SK-N-SH treated with all-trans-retinoic acid at 6 μM for 48 hours (cell line): ENCODE measurements around the gene COL7A1.
A peak's percentile ranks its signal among the peaks of the same experiment; 100 is the strongest.

ENCODE experiments used
- ATAC-seq: fragments of 200-7000 bp; cut with Tn5 transposase; 3 replicates; pipeline ENCODE4 v1.9.1; 2020; ENCODE audit warnings: mild to moderate bottlenecking, moderate library complexity
- ARNTL ChIP-seq: fragments of 450-650 bp; formaldehyde crosslinking; IDR thresholded peaks from 2 replicates; pipeline ENCODE4 v1.5.0; 2020; ENCODE audit warnings: low read depth, mild to moderate bottlenecking, moderate library complexity, borderline replicate concordance
- BACH2 ChIP-seq: fragments of 250-450 bp; sonication (Bioruptor Pico); IDR thresholded peaks from 2 replicates; pipeline ENCODE4 v1.9.0; 2021; ENCODE audit warnings: mild to moderate bottlenecking, borderline replicate concordance
- CREB5 ChIP-seq: fragments of 250-450 bp; sonication (Bioruptor Pico); IDR thresholded peaks from 2 replicates; pipeline ENCODE4 v1.5.1; 2020; ENCODE audit warnings: low read depth, mild to moderate bottlenecking, moderate library complexity
- CSDC2 ChIP-seq: fragments of 250-450 bp; sonication (Bioruptor Pico); IDR thresholded peaks from 2 replicates; pipeline ENCODE4 v1.5.0; 2020; ENCODE audit warnings: mild to moderate bottlenecking, moderate library complexity
- CSRNP3 ChIP-seq: fragments of 250-450 bp; sonication (Bioruptor Pico); IDR thresholded peaks from 2 replicates; pipeline ENCODE4 v1.5.1; 2021; ENCODE audit warnings: mild to moderate bottlenecking, moderate library complexity
- ESRRG ChIP-seq: fragments of 250-450 bp; sonication (Bioruptor Pico); IDR thresholded peaks from 2 replicates; pipeline ENCODE4 v1.6.1; 2021; ENCODE audit warnings: mild to moderate bottlenecking
- GLIS3 ChIP-seq: fragments of 250-450 bp; sonication (Bioruptor Pico); IDR thresholded peaks from 2 replicates; pipeline ENCODE4 v1.5.0; 2020; ENCODE audit warnings: mild to moderate bottlenecking, moderate library complexity
- ISL1 ChIP-seq: fragments of 250-450 bp; sonication (Bioruptor Pico); IDR thresholded peaks from 2 replicates; pipeline ENCODE4 v2.1.2; 2022; ENCODE audit warnings: mild to moderate bottlenecking, moderate library complexity
- PATZ1 ChIP-seq: fragments of 250-450 bp; sonication (Bioruptor Pico); IDR thresholded peaks from 2 replicates; pipeline ENCODE4 v1.8.0; 2020; ENCODE audit warnings: mild to moderate bottlenecking, moderate library complexity, borderline replicate concordance
- POU6F1 ChIP-seq: fragments of 250-450 bp; sonication (Bioruptor Pico); IDR thresholded peaks from 2 replicates; pipeline ENCODE4 v1.8.0; 2021; ENCODE audit warnings: low read depth, mild to moderate bottlenecking, moderate library complexity, borderline replicate concordance
- PPARA ChIP-seq: fragments of 250-450 bp; sonication (Bioruptor Pico); IDR thresholded peaks from 2 replicates; pipeline ENCODE4 v1.5.0; 2020; ENCODE audit warnings: mild to moderate bottlenecking, borderline replicate concordance
- SNAI2 ChIP-seq: fragments of 250-450 bp; sonication (Bioruptor Pico); IDR thresholded peaks from 2 replicates; pipeline ENCODE4 v1.5.0; 2020; ENCODE audit warnings: mild to moderate bottlenecking, moderate library complexity
- TCF4 ChIP-seq: fragments of 250-450 bp; sonication (Bioruptor Pico); IDR thresholded peaks from 2 replicates; pipeline ENCODE4 v1.8.0; 2021; ENCODE audit warnings: mild to moderate bottlenecking, moderate library complexity, borderline replicate concordance
- TOX ChIP-seq: fragments of 250-450 bp; sonication (Bioruptor Pico); IDR thresholded peaks from 2 replicates; pipeline ENCODE4 v1.8.0; 2021; ENCODE audit warnings: mild to moderate bottlenecking, moderate library complexity, borderline replicate concordance
- TSHZ2 ChIP-seq: fragments of 250-450 bp; sonication (Bioruptor Pico); IDR thresholded peaks from 2 replicates; pipeline ENCODE4 v1.5.0; 2020; ENCODE audit warnings: mild to moderate bottlenecking, moderate library complexity
- ZC3H10 ChIP-seq: fragments of 250-450 bp; sonication (Bioruptor Pico); IDR thresholded peaks from 2 replicates; pipeline ENCODE4 v1.5.1; 2021; ENCODE audit warnings: mild to moderate bottlenecking, moderate library complexity
- ZFP3 ChIP-seq: fragments of 250-450 bp; sonication (Bioruptor Pico); IDR thresholded peaks from 2 replicates; pipeline ENCODE4 v1.5.0; 2020; ENCODE audit warnings: mild to moderate bottlenecking, moderate library complexity
- ZFP30 ChIP-seq: fragments of 450-650 bp; formaldehyde crosslinking; IDR thresholded peaks from 2 replicates; pipeline ENCODE4 v1.5.0; 2022; ENCODE audit warnings: mild to moderate bottlenecking, moderate library complexity
- ZNF565 ChIP-seq: fragments of 450-650 bp; formaldehyde crosslinking; conservative IDR thresholded peaks from 2 replicates; pipeline ENCODE4 v1.5.0; 2020; ENCODE audit warnings: low read depth, mild to moderate bottlenecking, moderate library complexity

Gene COL7A1

GRCh38 chr3:48599509-48600285, 4.6 kb upstream of the COL7A1 start:
- TF ChIP-seq TOX (CRISPR knock-in tag), result no peak
- no peak for TF ChIP-seq CREB5
- TF ChIP-seq POU6F1 (CRISPR knock-in tag), result no peak
- TF ChIP-seq TCF4 (CRISPR knock-in tag), result no peak
- TF ChIP-seq ZFP30, result no peak
- ATAC-seq, result no peak

- no peak for ATAC-seq
- TF ChIP-seq ZFP3 (CRISPR knock-in tag) (no peak), ZFP30 (no peak), BACH2 (CRISPR knock-in tag) (no peak), SNAI2 (CRISPR knock-in tag) (no peak), GLIS3 (CRISPR knock-in tag) (no peak), TSHZ2 (CRISPR knock-in tag) (no peak), PPARA (CRISPR knock-in tag) (no peak), CREB5 (no peak)
Measured at GRCh38 chr3:48599077-48599501, 4.0 kb upstream of the COL7A1 start.

- TF ChIP-seq CREB5 (no peak), SNAI2 (CRISPR knock-in tag) (no peak), GLIS3 (CRISPR knock-in tag) (no peak), POU6F1 (CRISPR knock-in tag) (no peak), ZNF565 (CRISPR knock-in tag) (no peak), ZFP3 (CRISPR knock-in tag) (no peak), TCF4 (CRISPR knock-in tag) (no peak), ARNTL (no peak), PATZ1 (CRISPR knock-in tag) (no peak), ZFP30 (no peak), CSDC2 (no peak), CSRNP3 (CRISPR knock-in tag) (no peak), ISL1 (CRISPR knock-in tag) (no peak), PPARA (CRISPR knock-in tag) (no peak), ZC3H10 (CRISPR knock-in tag) (no peak), BACH2 (CRISPR knock-in tag) (no peak), TOX (CRISPR knock-in tag) (no peak), ESRRG (CRISPR knock-in tag) (no peak)
- peak; percentile 71 for ATAC-seq
Measured at GRCh38 chr3:48598323-48599076, 3.4 kb upstream of the COL7A1 start.
